Ecto neural progenitor cell (in vitro differentiated cells): ENCODE results near the gene ADSS1.

ENCODE experiments used
- DNase-seq: peaks from one replicate; pipeline ENCODE4 v3.0.0-alpha.2; 2018; ENCODE audit warnings: low spot score

The ADSS1 gene

GRCh38 chr14:104687601-104688504 is 36.2 kb upstream of the ADSS1 start:
- DNase-seq: peak; percentile 76

- DNase-seq: no peak
Measured at GRCh38 chr14:104688505-104689108, 35.4 kb upstream of the ADSS1 start.

- DNase-seq: peak; percentile 80
Measured at GRCh38 chr14:104689109-104689880, 34.7 kb upstream of the ADSS1 start, which contains the start of gene INF2. INF2 (plus strand) TSS chr14:104689618; CDS start chr14:104701366, 11,748 bp downstream.

GRCh38 chr14:104689881-104690711 is 33.9 kb upstream of the ADSS1 start:
- no peak for DNase-seq

GRCh38 chr14:104690861-104691455 is 33.1 kb upstream of the ADSS1 start:
- DNase-seq: no peak

- DNase-seq: no peak
Measured at GRCh38 chr14:104691546-104692260, 32.3 kb upstream of the ADSS1 start.

GRCh38 chr14:104692261-104692938 is 31.6 kb upstream of the ADSS1 start:
- no peak for DNase-seq

GRCh38 chr14:104692939-104693315 is 31.1 kb upstream of the ADSS1 start:
- no peak for DNase-seq

GRCh38 chr14:104693482-104694431 is 30.3 kb upstream of the ADSS1 start:
- no peak for DNase-seq

- no peak for DNase-seq
Measured at GRCh38 chr14:104694475-104694950, 29.5 kb upstream of the ADSS1 start.

GRCh38 chr14:104694991-104695659 is 28.9 kb upstream of the ADSS1 start:
- DNase-seq: no peak

- DNase-seq: no peak
Measured at GRCh38 chr14:104695660-104696000, 28.4 kb upstream of the ADSS1 start.

- DNase-seq: no peak
Measured at GRCh38 chr14:104696671-104697316, 27.2 kb upstream of the ADSS1 start.

GRCh38 chr14:104697317-104697703 is 26.7 kb upstream of the ADSS1 start:
- DNase-seq: no peak

- no peak for DNase-seq
Measured at GRCh38 chr14:104697892-104698583, 26.0 kb upstream of the ADSS1 start.

- DNase-seq: no peak
Measured at GRCh38 chr14:104698688-104699425, 25.2 kb upstream of the ADSS1 start.

GRCh38 chr14:104699426-104699748 is 24.6 kb upstream of the ADSS1 start:
- no peak for DNase-seq
